ENCODE data around the gene CACNA1A. TPM values are rescaled to one million over a fixed set of nuclear protein-coding genes. Genes with fewer than 3 reads are reported as not detected.

Gene CACNA1A
- total RNA-seq, 1 donor from 2014 or later = 0.25 TPM

- no peaks in the 10 kb centered on the region for H3K36me3 Mint-ChIP-seq (ENCODE audit: low read depth)
- H3K9me3 Mint-ChIP-seq = no peaks in the 10 kb centered on the region
- H3K4me3 Mint-ChIP-seq (ENCODE audit: low read depth) = no peak overlapping the region
- intact Hi-C loops (cut with micrococcal nuclease) = no loop called here
- no peak for DNase-seq (ENCODE audit: low spot score)
- no peaks in the 10 kb centered on the region for H3K4me1 Mint-ChIP-seq (ENCODE audit: low read depth)
- H3K27ac Mint-ChIP-seq = no peak overlapping the region
- peaks cover 19% of the 10 kb centered on the region for H3K27me3 Mint-ChIP-seq (ENCODE audit: low read depth)
Measured at GRCh38 chr19:13301627-13302334, 204.5 kb downstream of the CACNA1A start.

GRCh38 chr19:13300421-13301030, 205.8 kb downstream of the CACNA1A start:
- DNase-seq (ENCODE audit: low spot score) = no peak
- intact Hi-C loops (cut with micrococcal nuclease) = no loop called here

GRCh38 chr19:13299838-13300237, 206.4 kb downstream of the CACNA1A start:
- H3K4me1 Mint-ChIP-seq (ENCODE audit: low read depth) = no peaks in the 10 kb centered on the region
- no peaks in the 10 kb centered on the region for H3K36me3 Mint-ChIP-seq (ENCODE audit: low read depth)
- DNase-seq (ENCODE audit: low spot score) = no peak
- intact Hi-C loops (cut with micrococcal nuclease) = no loop called here
- no peak overlapping the region for H3K27ac Mint-ChIP-seq
- H3K27me3 Mint-ChIP-seq (ENCODE audit: low read depth) = peaks cover 19% of the 10 kb centered on the region
- H3K4me3 Mint-ChIP-seq (ENCODE audit: low read depth) = no peak overlapping the region
- H3K9me3 Mint-ChIP-seq = no peaks in the 10 kb centered on the region

More at GRCh38 chr19:13300421-13301030, 205.8 kb downstream of the CACNA1A start:
- Mint-ChIP-seq H3K27me3 (ENCODE audit: low read depth) (peaks cover 19% of the 10 kb centered on the region), H3K36me3 (ENCODE audit: low read depth) (no peaks in the 10 kb centered on the region), H3K27ac (no peak overlapping the region), H3K9me3 (no peaks in the 10 kb centered on the region), H3K4me3 (ENCODE audit: low read depth) (no peak overlapping the region), H3K4me1 (ENCODE audit: low read depth) (no peaks in the 10 kb centered on the region)

- intact Hi-C loops (cut with micrococcal nuclease) = no loop called here
- H3K36me3 Mint-ChIP-seq (ENCODE audit: low read depth) = no peaks in the 10 kb centered on the region
- no peak overlapping the region for H3K4me3 Mint-ChIP-seq (ENCODE audit: low read depth)
- no peaks in the 10 kb centered on the region for H3K4me1 Mint-ChIP-seq (ENCODE audit: low read depth)
- no peak overlapping the region for H3K27ac Mint-ChIP-seq
- no peak for DNase-seq (ENCODE audit: low spot score)
- peaks cover 19% of the 10 kb centered on the region for H3K27me3 Mint-ChIP-seq (ENCODE audit: low read depth)
- no peaks in the 10 kb centered on the region for H3K9me3 Mint-ChIP-seq
Measured at GRCh38 chr19:13298565-13299481, 207.5 kb downstream of the CACNA1A start.

GRCh38 chr19:13297023-13297422, 209.3 kb downstream of the CACNA1A start:
- peaks cover 17% of the 10 kb centered on the region for H3K27me3 Mint-ChIP-seq (ENCODE audit: low read depth)
- DNase-seq (ENCODE audit: low spot score) = no peak
- H3K4me1 Mint-ChIP-seq (ENCODE audit: low read depth) = no peaks in the 10 kb centered on the region
- H3K27ac Mint-ChIP-seq = no peak overlapping the region
- no peaks in the 10 kb centered on the region for H3K9me3 Mint-ChIP-seq
- no peak overlapping the region for H3K4me3 Mint-ChIP-seq (ENCODE audit: low read depth)
- intact Hi-C loops (cut with micrococcal nuclease) = no loop called here
- H3K36me3 Mint-ChIP-seq (ENCODE audit: low read depth) = no peaks in the 10 kb centered on the region

GRCh38 chr19:13294812-13295567, 211.3 kb downstream of the CACNA1A start:
- intact Hi-C loops (cut with micrococcal nuclease) = no loop called here
- no peak overlapping the region for H3K27ac Mint-ChIP-seq
- H3K36me3 Mint-ChIP-seq (ENCODE audit: low read depth) = no peaks in the 10 kb centered on the region
- H3K9me3 Mint-ChIP-seq = no peaks in the 10 kb centered on the region
- H3K4me1 Mint-ChIP-seq (ENCODE audit: low read depth) = no peaks in the 10 kb centered on the region
- no peak overlapping the region for H3K4me3 Mint-ChIP-seq (ENCODE audit: low read depth)
- no peak for DNase-seq (ENCODE audit: low spot score)
- H3K27me3 Mint-ChIP-seq (ENCODE audit: low read depth) = peaks cover 9% of the 10 kb centered on the region

GRCh38 chr19:13291913-13292312, 214.4 kb downstream of the CACNA1A start:
- no peak for DNase-seq (ENCODE audit: low spot score)

GRCh38 chr19:13290741-13291140, 215.5 kb downstream of the CACNA1A start:
- Mint-ChIP-seq H3K9me3 (no peaks in the 10 kb centered on the region), H3K27ac (no peak overlapping the region), H3K27me3 (ENCODE audit: low read depth) (no peaks in the 10 kb centered on the region), H3K4me3 (ENCODE audit: low read depth) (no peak overlapping the region), H3K36me3 (ENCODE audit: low read depth) (no peaks in the 10 kb centered on the region), H3K4me1 (ENCODE audit: low read depth) (no peaks in the 10 kb centered on the region)
- DNase-seq (ENCODE audit: low spot score) = no peak
- intact Hi-C loops (cut with micrococcal nuclease) = no loop called here

More at GRCh38 chr19:13291913-13292312, 214.4 kb downstream of the CACNA1A start:
- Mint-ChIP-seq H3K27me3 (ENCODE audit: low read depth) (no peaks in the 10 kb centered on the region), H3K27ac (no peak overlapping the region), H3K9me3 (no peaks in the 10 kb centered on the region), H3K4me3 (ENCODE audit: low read depth) (no peak overlapping the region), H3K4me1 (ENCODE audit: low read depth) (no peaks in the 10 kb centered on the region), H3K36me3 (ENCODE audit: low read depth) (no peaks in the 10 kb centered on the region)
- intact Hi-C loops (cut with micrococcal nuclease) = no loop called here

- Mint-ChIP-seq H3K9me3 (no peaks in the 10 kb centered on the region), H3K27ac (no peak overlapping the region)
Measured at GRCh38 chr19:13289295-13289694, 217.0 kb downstream of the CACNA1A start.

GRCh38 chr19:13286195-13286985, 219.9 kb downstream of the CACNA1A start:
- peaks cover 6% of the 10 kb centered on the region for H3K27me3 Mint-ChIP-seq (ENCODE audit: low read depth)
- no peak overlapping the region for H3K27ac Mint-ChIP-seq
- no peak for DNase-seq (ENCODE audit: low spot score)
- H3K4me3 Mint-ChIP-seq (ENCODE audit: low read depth) = no peak overlapping the region
- no peaks in the 10 kb centered on the region for H3K4me1 Mint-ChIP-seq (ENCODE audit: low read depth)
- no peaks in the 10 kb centered on the region for H3K36me3 Mint-ChIP-seq (ENCODE audit: low read depth)
- H3K9me3 Mint-ChIP-seq = no peaks in the 10 kb centered on the region
- intact Hi-C loops (cut with micrococcal nuclease) = no loop called here

More at GRCh38 chr19:13289295-13289694, 217.0 kb downstream of the CACNA1A start:
- no peak for DNase-seq (ENCODE audit: low spot score)
- Mint-ChIP-seq H3K27me3 (ENCODE audit: low read depth) (peaks cover 2% of the 10 kb centered on the region), H3K4me1 (ENCODE audit: low read depth) (no peaks in the 10 kb centered on the region), H3K4me3 (ENCODE audit: low read depth) (no peak overlapping the region), H3K36me3 (ENCODE audit: low read depth) (no peaks in the 10 kb centered on the region)
- intact Hi-C loops (cut with micrococcal nuclease) = no loop called here

GRCh38 chr19:13284929-13285928, 221.1 kb downstream of the CACNA1A start:
- intact Hi-C loops (cut with micrococcal nuclease) = no loop called here
- peaks cover 6% of the 10 kb centered on the region for H3K27me3 Mint-ChIP-seq (ENCODE audit: low read depth)
- H3K4me3 Mint-ChIP-seq (ENCODE audit: low read depth) = no peak overlapping the region
- H3K4me1 Mint-ChIP-seq (ENCODE audit: low read depth) = no peaks in the 10 kb centered on the region
- H3K36me3 Mint-ChIP-seq (ENCODE audit: low read depth) = no peaks in the 10 kb centered on the region
- H3K9me3 Mint-ChIP-seq = no peaks in the 10 kb centered on the region
- DNase-seq (ENCODE audit: low spot score) = no peak
- H3K27ac Mint-ChIP-seq = no peak overlapping the region

Data from activated T-helper 2 cell treated with anti-CD3 and anti-CD28 coated beads, Interferon-gamma antibody, Interleukin-2, Interleukin-4, amounts not matched to agents 10 μg/mL and 5 μg/mL and 100 μg/mL, durations not matched to agents 14 hours and 24 hours and 36 hours (primary cell).